K562 (cell line): ENCODE measurements around the gene RUNDC1. TPM values are rescaled to one million over a fixed set of nuclear protein-coding genes. Genes with fewer than 3 reads are reported as not detected.

Experiments used
- CREB1 ChIP-seq, 2 experiments: sonication (generic) in 1 of 2; formaldehyde crosslinking in 1 of 2; IDR thresholded peaks; 2 replicates each; pipeline versions ENCODE4 v1.6.1 to v1.8.0; 2012 to 2022; ENCODE audit warnings: inconsistent platforms in 1 of 2, mild to moderate bottlenecking in 1 of 2, missing genetic modification reagents in 1 of 2, moderate library complexity in 1 of 2
- E2F4 ChIP-seq: sonication (generic); formaldehyde crosslinking; IDR thresholded peaks from 2 replicates; pipeline ENCODE4 v1.8.0; 2022; ENCODE audit warnings: mild to moderate bottlenecking, low read depth, missing genetic modification reagents
- HNRNPK ChIP-seq: fragments of 200-400 bp; formaldehyde crosslinking; IDR thresholded peaks from one replicate; pipeline ENCODE4 v1.6.1; 2018; ENCODE audit warnings: mild to moderate bottlenecking, low read depth, low read length; ENCODE audit not compliant: poor library complexity, severe bottlenecking
- HNRNPLL ChIP-seq: fragments of 200-400 bp; formaldehyde crosslinking; IDR thresholded peaks from 2 replicates; pipeline ENCODE4 v1.6.1; 2017; ENCODE audit warnings: low read length, low read depth, mild to moderate bottlenecking; ENCODE audit not compliant: poor library complexity, severe bottlenecking
- HOMEZ ChIP-seq: fragments of 250-450 bp; sonication (Bioruptor Pico); IDR thresholded peaks from 2 replicates; pipeline ENCODE4 v1.4.0; 2020; ENCODE audit warnings: mild to moderate bottlenecking, moderate library complexity
- MAZ ChIP-seq, 2 experiments: fragments of 450-650 bp in 1 of 2; sonication (generic) in 1 of 2; formaldehyde crosslinking; IDR thresholded peaks in 1 of 2; conservative IDR thresholded peaks in 1 of 2; 2 replicates each; pipeline versions ENCODE4 v1.4.0 to v1.5.0; 2020; ENCODE audit warnings: mild to moderate bottlenecking in 1 of 2, missing genetic modification reagents in 1 of 2
- PHB2 ChIP-seq: fragments of 450-650 bp; IDR thresholded peaks from 2 replicates; pipeline ENCODE4 v1.6.1; 2017; ENCODE audit warnings: low read depth
- POLR2AphosphoS5 ChIP-seq: IDR thresholded peaks from 2 replicates; pipeline ENCODE4 v1.6.1; 2011; ENCODE audit warnings: mild to moderate bottlenecking, low read depth, low read length, moderate library complexity; ENCODE audit not compliant: control insufficient read depth, insufficient read depth
- SP1 ChIP-seq: sonication (generic); formaldehyde crosslinking; IDR thresholded peaks from 2 replicates; pipeline ENCODE4 v1.8.1; 2022; ENCODE audit warnings: mild to moderate bottlenecking, missing genetic modification reagents
- TSHZ1 ChIP-seq: fragments of 250-450 bp; sonication (Bioruptor Pico); IDR thresholded peaks from 2 replicates; pipeline ENCODE4 v1.4.0; 2020; ENCODE audit warnings: mild to moderate bottlenecking, moderate library complexity
- ZNF263 ChIP-seq: sonication (generic); formaldehyde crosslinking; IDR thresholded peaks from 2 replicates; pipeline ENCODE4 v1.8.0; 2022; ENCODE audit warnings: mild to moderate bottlenecking, missing genetic modification reagents, borderline replicate concordance
- ZNF655 ChIP-seq: fragments of 250-450 bp; sonication (Bioruptor Pico); IDR thresholded peaks from 2 replicates; pipeline ENCODE4 v1.5.0; 2021
- polyA plus RNA-seq, 8 experiments: library from polyadenylated mRNA; depleted of rRNA in 4 of 8; stranded (reverse) in 5 of 8; unstranded in 3 of 8; fragments of >200 nt; fragmentation: Nextera tagmentation in 2 of 8; fragmentation: Illumina TruSeq in 1 of 8; extraction: Ambion mirVana in 2 of 8; extraction: Trizol in 1 of 8; gene quantifications; 2 replicates each; pipeline versions ENCODE4 v1.2.1 to v1.2.3, GENCODE V29; 2011 to 2014; ENCODE audit warnings: inconsistent platforms in 1 of 8, missing spikeins in 1 of 8
- total RNA-seq, 7 experiments: library from RNA; depleted of rRNA in 6 of 7; stranded (reverse); fragments of >200 nt in 6 of 7; fragmentation: Illumina TruSeq in 2 of 7; extraction: Trizol in 2 of 7; gene quantifications; 2 replicates each; pipeline versions ENCODE4 v1.2.1 to v1.2.3, GENCODE V29; 2011 to 2021; ENCODE audit warnings: low replicate concordance in 1 of 7

Gene RUNDC1
- total and polyA plus RNA-seq, 9 of the 15 experiments (the other 6 are each of a cell fraction or from before 2014, with no cell fraction given) = 3.4 to 12.6 (median 9.4) TPM

- TF ChIP-seq HNRNPLL = peak; percentile 62
- TF ChIP-seq HNRNPK = peak; percentile 29
- 0 out of 2 replicates have a peak, but pooled peaks have one; percentile 31 for TF ChIP-seq E2F4 (CRISPR knock-in tag)
- 0 out of 2 replicates have a peak, but pooled peaks have one; percentile 28 for TF ChIP-seq ZNF263 (CRISPR knock-in tag)
- no peak; the same call in 1 of the 2 replicates for TF ChIP-seq CREB1 (IDR thresholded peaks at IDR 0.05)
- TF ChIP-seq CREB1 (CRISPR knock-in tag; IDR thresholded peaks at IDR 0.05) = peak; percentile 52; the same call in 1 of the 2 replicates
- TF ChIP-seq SP1 (CRISPR knock-in tag) = 0 out of 2 replicates have a peak, but pooled peaks have one; percentile 42
- TF ChIP-seq POLR2AphosphoS5 = peak; percentile 48; the same call in 1 of the 2 replicates
- TF ChIP-seq MAZ (CRISPR knock-in tag; conservative IDR thresholded peaks at IDR 0.05 in 1 of 2, IDR thresholded peaks at IDR 0.05 in 1 of 2) = peak; percentile 62 to 69
- TF ChIP-seq PHB2 = no peak
- TF ChIP-seq TSHZ1 (CRISPR knock-in tag) = no peak
- TF ChIP-seq ZNF655 (CRISPR knock-in tag) = no peak
- TF ChIP-seq HOMEZ (CRISPR knock-in tag) = no peak
Observed at GRCh38 chr17:43021741-43022512, 41.6 kb downstream of the RUNDC1 start, which contains the start of gene VAT1 (continued).
